Fibroblast of skin of right biceps (primary cell): ENCODE data around the gene ZNF467.

Experiments
- DNase-seq: peaks from one replicate; pipeline ENCODE4 v3.0.0-alpha.2; 2013

The ZNF467 gene

DNA sequence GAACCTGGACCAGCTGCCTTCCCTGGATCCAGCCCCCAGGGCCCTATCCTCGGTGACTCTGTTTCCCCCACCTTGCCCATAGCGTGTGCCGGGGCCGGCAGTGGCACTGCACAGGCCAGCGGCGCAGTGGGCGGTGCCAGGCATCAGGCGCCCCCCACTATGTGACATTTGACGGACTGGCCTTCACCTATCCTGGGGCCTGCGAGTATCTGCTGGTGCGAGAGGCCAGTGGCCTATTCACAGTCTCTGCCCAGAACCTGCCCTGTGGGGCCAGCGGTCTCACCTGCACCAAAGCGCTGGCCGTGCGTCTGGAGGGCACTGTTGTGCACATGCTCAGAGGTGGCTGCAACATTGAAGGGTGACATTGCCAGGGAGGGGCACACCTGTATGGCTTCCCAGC lies 12.0 kb upstream of the ZNF467 start:
- no peak for DNase-seq

DNA sequence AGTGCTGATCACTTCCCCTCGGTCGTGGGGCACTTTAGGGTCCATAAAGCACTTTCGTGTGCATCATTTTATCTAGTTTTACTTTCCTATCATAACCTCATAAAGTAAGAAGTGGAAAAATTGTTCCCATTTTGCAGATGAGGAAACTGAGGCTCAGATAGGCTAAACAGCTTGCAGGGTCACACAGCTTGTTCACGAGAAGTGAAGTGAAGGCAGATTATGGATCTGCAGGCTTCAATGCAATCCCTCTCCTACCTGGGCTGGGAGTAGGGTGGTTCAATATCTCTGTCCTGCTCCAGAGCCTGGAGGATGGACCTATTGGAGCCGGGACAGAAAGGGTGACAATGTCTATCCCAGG lies 10.8 kb upstream of the ZNF467 start:
- no peak for DNase-seq

DNA sequence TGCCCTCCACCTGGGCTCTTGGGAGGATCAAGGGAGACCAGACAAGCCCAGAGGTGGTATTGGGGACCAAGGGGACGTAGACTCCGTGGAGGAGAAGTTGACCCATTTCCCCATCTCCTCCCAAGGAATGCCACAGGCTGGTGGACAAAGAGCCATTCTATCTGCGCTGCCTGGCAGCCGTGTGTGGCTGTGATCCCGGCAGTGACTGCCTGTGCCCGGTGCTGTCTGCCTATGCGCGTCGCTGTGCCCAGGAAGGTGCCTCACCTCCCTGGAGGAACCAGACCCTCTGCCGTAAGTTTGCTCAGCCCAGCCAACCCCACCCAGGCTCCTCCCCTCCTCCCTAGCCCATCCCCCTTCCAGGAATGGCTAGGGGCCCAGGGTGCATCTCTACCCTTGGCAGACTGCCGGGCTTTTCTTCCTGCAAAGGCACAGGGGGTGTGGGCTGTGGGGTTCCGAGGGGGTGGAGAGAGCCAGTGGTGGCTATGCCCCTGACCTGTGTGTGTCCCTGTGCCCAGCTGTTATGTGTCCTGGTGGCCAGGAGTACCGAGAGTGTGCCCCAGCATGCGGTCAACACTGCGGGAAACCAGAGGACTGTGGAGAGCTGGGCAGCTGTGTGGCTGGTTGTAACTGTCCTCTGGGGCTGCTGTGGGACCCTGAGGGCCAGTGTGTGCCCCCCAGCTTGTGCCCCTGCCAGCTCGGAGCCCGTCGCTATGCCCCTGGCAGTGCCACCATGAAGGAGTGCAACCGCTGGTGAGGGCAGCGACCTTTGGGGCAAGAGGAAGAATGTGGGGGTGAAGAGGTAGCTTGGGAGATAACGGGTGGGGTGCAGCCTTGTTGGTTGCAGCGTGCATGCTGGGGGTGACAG lies 10.2 kb upstream of the ZNF467 start:
- DNase-seq, result no peak

DNA sequence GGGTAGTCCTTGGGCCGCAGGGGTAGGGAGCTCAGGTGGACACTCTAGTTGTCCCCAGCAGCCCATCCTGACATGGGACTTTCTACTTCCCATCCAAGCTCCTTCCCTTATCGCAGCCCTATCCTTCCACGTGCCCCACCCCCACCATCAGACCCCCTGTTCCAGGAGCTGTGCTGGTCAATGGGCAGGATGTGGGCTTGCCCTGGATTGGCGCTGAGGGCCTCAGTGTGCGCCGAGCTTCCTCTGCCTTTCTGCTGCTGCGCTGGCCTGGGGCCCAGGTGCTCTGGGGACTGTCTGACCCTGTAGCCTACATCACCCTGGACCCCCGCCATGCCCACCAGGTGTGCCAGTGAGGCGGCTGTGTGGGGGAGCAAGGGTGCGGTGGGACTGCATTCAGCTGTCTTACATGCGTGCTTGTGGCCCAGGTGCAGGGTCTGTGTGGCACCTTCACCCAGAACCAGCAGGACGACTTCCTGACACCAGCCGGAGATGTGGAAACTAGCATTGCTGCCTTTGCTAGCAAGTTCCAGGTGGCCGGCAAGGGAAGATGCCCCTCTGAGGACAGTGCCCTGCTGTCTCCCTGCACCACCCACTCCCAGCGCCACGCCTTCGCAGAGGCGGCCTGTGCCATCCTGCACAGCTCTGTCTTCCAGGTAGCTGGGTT lies 9.4 kb upstream of the ZNF467 start:
- DNase-seq, result no peak

DNA sequence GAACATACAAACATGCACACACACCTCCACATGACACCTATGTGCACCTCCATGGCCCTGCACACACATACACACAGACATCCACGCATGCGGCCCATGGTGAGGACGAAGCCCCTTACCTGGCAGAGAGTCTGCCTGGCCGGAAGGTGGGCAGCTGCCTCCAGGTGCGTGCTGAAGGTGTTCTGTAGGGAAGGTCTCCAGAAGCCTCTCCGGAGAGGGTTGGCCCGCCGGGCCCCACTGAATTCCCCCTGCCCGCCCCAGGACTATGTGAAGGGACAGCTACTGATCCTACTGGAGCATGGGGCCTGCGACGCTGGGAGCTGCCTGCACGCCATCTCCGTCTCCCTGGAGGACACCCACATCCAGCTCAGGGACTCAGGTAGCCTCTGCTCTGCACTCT lies 8.5 kb upstream of the ZNF467 start:
- no peak for DNase-seq

DNA sequence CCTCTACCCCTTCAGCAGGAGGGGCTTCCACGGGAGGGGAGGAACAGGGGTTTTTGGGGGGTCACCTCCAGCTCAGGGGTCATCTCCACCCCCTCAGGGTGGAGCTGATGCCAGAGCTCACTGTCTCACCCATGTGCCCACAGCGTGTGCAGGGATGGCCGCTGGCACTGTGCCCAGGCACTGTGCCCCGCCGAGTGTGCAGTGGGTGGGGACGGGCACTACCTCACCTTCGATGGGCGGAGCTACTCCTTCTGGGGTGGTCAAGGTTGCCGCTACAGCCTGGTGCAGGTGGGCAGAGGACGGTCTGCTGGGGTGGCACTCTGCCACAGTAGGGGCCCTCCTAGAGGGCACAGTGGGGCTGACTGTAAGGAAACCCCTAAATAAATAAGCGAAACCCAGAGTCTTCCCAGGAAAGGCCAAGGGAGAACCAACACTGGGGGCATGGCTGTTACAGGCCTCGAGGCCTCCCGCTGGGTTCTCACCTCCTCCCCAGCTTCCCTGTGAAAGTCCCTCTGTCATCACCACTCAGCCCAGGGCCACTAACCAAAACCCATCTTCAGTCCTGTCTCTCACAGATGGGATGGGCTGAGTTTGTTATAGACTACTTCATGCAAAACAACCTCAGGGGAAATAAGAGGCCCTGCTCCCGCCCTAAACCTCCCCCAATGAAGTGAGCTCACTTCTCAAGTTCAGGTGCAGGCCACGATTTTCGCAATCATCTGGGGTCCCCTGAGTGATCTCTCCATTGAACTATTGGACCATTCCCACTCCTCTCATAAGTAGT lies 7.4 kb upstream of the ZNF467 start:
- no peak for DNase-seq

DNA sequence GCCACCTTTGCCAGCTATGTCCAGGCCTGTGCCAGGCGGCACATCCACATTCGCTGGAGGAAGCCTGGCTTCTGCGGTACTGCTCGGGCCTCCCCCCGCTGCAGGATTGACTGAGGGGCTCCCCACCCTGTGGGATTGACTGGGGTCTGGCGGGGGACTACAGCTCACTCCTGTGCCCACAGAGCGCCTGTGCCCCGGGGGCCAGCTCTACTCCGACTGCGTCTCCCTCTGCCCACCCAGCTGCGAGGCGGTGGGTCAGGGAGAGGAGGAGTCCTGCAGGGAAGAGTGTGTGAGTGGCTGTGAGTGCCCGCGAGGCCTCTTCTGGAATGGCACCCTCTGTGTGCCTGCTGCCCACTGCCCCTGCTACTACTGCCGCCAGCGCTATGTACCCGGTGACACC lies 6.7 kb upstream of the ZNF467 start:
- DNase-seq, result no peak

DNA sequence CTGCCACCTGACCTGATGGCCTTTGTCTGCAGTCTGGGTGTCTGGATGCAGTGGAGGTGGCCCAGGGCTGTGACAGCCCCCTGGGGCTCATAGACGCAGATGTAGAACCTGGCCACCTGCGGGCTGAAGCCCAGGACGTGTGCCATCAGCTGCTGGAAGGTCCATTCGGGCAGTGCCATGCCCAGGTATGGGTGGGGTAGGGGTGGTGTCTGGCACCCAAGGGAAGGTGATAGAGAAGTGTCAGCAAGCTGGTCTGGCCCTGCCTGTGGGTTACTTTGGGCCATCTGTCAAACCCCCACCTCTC lies 6.1 kb upstream of the ZNF467 start:
- DNase-seq, result no peak

DNA sequence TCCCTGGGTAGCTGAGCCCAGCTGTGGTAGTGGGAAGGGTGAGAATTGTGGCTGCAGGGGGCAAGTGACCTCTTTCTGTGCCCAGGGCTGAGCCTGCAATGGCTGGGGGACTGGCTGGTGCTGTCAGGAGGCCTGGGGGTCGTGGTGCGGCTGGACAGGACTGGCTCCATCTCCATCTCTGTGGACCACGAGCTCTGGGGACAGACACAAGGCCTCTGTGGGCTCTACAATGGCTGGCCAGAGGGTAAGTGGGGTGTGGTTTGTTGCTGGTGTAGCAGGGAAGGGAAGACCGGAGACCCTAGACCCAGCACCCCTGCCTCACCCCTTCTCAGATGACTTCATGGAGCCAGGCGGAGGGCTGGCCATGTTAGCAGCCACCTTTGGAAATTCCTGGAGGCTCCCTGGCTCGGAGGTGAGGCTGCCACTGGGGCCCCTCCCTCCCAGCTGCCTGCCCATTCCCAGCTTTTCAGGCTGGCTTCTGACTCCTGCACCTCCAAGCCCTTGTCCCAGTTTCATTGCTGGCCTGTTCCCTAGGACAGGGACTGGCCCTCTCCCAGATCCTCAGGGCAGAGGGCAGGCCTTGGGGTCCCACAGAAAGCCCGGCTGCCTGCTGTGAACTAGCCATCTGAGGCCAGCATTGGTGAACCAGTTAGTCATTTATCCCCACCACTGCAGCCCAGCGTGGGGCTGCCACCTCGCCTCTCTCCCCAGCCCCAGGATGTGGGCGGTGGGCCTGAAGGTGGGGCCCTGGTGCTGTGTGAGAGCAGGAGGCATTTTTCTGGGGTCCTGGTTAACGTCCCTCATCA lies 5.5 kb upstream of the ZNF467 start:
- no peak for DNase-seq

DNA sequence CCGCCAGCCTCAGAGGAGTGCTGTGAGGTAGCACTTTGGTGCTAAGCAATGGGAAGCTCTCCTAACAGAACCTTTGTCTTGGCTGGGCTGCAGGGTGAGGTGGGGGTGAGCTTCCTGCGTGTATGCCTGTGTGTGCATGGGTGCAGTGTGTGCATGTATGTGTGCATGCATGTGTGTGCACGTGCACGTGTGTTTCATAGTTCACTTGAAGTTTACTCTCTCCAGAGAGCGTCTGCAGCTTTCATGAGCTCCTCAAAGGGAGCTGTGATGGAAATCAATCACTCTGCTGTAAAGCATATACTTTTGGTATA lies 4.9 kb upstream of the ZNF467 start:
- no peak for DNase-seq

DNA sequence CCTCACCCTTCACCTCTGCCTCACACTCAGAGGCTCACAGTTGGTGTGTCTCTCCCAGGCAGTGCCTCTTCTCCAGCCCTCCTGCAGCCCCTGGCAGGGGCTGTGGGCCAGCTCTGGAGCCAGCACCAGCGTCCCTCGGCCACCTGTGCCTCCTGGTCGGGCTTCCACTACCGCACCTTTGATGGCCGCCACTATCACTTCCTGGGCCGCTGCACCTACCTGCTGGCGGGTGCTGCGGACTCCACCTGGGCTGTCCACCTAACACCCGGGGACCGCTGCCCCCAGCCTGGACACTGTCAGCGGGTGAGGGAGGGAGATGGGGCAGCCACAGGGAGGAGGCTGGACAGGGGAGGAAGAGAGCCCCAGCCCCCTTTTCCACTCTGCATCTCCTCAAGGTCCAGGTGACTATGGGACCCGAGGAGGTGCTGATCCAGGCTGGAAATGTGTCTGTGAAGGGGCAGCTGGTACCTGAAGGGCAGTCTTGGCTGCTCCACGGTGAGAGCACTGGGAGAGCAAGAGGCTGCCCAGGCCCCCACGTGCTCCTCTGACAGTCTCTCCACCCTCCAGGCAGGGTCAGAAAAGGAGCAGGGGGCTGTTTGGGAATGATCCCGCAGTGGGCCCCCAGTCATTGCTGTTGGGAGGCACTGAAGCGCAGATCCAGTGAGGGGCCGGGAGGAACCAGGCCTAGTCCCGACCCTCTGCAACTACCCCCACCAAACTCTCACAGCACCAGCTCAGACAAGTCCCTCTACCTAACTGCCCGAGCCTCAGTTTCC lies 4.4 kb upstream of the ZNF467 start:
- DNase-seq, result no peak

DNA sequence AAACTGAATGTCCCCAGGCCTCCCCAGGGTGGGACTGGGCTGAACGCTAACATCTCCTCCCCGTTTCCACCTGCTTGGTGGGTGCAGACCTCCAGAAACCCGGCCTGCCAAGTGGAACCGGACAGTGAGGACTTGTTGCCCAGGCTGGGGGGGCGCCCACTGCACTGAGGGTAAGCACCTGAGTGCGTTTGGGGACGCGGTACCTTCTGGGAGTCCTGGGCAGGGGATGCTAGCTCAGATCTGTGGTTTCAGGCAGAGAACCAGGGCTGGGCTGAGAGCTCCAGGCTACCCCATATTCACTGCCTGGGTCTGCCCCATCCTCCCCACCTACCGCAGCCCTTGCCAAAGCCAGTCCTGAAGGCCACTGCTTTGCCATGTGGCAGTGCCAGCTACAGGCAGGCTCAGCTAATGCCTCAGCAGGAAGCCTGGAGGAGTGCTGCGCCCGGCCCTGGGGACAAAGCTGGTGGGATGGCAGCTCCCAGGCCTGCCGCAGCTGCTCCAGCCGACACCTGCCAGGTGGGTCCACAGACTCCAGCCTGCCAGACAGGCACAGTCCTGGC lies 3.5 kb upstream of the ZNF467 start:
- DNase-seq, result no peak

DNA sequence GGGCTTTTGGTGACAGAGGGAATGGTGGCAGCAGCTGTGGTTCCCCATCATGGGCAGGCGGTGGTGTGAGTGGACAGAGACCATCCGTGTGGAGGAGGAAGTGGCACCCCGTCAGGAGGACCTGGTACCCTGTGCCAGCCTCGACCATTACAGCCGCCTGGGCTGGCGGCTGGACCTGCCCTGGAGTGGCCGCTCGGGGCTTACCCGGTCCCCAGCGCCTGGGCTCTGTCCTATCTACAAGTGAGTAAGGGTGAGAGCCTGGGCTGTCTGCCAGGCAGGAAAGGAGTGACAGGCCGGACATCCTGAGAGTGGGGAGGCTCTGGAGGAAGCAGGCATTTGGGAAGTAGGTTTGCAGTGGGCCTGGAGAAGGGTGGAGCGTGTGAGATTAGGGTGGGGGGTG lies 2.9 kb upstream of the ZNF467 start:
- DNase-seq, result peak; percentile 30

DNA sequence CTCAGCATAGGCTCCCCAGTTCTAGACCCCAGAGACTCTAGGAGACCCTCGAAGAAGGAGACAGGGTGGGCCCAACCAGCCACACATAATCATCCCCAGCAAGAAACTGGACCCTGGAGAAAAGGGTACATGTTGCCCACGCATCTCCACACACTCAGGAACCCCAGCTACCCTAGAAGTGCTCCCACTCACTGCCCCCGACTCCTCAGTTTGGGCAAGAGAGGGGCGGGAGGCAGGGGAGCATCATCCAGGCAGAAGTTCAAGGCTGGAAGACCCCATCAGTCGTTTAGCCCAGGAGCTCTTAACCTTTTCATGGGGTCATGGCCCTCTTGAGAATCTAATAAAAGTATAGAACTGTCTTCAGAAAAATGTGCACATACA lies 1.8 kb upstream of the ZNF467 start:
- DNase-seq, result no peak

DNA sequence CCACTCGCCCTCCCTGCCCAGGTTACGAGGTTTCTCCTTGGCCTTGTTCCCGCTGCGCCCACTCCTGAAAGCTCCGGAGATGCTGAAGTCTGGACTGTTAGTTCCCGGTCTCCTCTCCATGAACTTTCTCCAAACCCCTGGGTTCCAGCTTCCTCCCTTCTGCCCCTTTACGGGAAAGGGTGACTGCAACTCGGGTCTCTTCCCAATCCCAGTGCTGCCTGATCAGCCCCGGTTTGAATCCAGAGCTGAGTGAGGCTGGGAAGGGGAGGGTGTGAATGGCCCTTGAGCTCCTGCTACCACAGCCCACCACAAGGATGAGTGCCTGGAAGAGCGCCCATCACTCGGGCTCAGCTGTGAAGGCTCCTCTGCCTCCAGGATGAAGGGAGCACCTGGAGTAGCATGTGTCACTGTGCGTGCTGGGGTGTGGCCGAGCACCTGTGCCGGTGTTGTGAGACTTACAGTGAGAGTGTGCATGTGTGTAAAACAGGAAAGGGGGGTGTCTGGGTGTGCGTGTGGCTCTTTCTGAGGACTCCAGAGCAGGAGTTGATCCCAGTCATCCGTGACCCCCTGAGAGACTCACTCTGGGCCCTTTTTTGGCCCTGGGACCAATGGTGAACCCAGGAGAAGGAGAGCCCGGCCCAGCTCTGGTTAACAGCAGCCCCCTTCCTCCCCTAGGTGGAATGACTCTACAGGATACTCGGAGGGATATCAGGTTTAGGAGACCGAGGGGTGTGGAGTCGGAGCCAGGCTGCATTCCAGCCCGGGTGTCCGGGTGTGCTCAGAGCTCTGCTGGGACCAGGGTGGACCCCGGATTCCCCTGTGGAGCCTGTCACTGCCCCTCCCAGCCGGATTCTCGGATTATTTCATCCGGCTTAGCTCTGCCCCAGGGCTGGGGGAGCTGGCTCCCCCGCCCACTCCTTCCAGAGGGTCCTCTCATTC lies 1.1 kb upstream of the ZNF467 start:
- DNase-seq, result no peak

DNA sequence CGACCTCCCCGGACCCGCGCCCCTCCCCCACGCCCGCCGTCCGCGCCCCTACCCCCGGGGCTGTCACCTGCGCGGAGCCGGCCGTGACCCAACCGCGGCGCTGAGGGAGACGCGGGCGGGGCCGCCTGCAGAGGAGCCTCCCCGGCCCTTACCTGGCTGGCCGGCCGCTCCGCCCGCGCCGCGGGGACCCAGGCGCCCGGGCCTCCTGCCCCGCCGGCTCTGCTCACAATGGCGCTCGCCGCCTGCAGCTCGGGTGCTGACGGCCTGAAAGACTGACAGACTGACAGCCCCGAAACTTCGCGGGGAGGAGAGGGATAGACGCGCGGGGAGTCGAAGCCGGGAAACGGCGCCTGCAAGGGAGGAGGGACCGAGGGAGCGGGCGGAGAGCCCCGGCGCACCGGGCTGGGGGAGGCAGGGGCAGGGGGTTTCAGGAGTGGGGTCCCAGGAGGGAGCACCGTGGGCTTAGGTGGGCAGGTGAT lies 393 bp downstream of the ZNF467 start:
- peak; percentile 12 for DNase-seq

DNA sequence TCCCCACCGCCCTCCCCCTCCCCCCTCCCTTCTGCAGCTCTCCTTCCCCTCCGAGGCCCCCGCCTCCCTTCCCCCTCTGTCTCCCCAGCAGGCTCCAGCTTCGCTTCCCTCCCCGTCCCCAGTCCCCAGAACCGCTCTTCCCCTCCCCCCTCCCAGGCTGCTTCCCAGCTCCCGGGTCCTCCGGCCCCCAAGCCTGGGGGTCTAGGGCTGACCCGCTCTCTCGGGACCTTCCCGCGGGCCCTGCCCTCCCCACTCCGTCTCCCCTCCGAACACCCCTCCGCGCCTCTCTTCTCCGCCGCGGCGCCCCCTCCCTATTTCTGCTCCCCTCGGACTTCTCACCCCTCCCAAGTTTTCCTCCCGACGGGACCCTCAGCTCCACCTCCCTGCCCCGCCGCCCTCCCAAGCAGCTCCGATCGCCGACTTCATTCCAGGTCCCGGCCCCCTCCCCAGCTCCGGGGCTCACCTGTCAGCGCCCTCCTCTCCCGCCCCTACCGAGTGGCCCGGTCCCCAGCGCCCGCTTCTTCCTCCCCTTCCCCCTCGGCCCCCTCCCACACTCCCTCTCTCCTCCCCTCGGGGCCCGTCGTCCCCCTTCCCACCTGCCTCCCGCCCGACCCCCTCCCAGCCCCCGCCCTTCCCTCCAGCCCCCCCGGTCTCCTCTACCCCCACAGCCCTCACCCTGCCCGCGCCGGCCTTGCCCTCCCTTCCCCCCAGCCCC lies 990 bp downstream of the ZNF467 start:
- DNase-seq, result peak; percentile 4

DNA sequence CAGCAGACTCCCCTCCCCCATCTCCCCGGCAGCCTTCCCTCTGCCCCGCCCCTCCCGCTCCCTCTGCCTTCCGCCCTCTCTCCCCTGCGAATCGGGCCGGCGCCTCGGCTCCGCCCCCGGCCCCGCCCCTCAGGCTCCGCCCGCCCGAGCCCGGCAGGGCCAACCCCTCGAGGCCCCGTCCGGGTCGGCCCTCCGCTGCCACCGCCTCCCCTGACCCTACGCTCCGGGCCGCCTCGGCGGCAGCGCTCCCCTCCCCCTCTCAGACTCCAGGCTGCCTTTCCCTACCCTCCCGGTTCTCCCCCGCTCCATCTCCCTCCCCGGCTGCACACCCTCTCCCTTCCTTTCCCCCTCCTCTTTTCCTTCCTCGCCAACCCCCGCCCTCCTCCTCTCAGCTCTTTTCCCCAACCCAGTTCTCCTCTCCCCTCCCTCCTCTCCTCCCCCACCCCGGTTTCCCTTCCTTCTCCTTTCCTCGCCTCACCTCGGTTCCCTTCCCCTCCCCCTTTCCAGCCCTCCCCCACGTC lies 1.6 kb downstream of the ZNF467 start:
- peak; percentile 91 for DNase-seq

DNA sequence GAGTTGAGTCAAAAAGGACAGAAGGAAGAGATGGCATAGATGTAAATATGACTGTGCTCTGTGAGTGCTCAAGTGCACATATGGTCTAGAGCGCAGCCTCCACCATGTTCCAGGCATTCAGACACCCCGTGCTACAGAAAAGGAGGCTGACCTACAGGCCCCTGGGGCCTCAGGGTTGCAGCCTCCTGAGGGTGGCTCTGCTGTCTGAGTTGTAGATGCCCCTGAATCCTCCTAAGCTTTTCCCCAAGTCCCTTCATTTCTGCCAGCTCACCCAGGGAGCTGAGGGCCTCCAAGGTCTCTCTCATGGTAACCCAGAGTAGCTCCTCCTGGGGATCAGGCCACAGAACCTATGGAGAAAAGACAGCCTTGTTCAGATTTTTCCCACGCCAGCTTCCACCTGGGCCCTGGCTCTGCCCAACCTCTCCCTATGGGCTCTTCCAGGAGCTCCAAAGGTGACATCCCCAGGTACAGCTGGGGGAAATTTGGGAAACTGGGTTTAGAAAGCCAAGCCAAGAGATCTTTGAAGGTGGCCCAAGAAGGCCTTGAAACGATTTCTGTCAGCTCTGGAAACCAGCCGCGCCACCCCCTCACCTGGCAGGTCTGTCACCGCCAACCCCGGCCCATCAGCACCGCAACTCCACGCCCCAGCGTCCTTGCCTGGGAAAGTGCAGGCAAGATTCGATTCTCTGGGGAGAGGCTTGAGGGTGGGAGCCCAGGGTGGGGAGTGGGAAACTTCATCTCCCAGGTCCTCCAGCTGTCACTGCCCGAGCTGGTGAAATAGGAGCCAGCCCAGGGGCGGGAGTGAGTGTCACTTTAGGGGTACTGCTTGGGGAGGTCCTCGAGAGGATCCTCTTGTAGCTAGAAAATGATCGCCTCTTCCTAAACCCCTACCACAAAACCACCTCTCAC lies 2.4 kb downstream of the ZNF467 start:
- DNase-seq, result no peak
